ENCODE measurements around the gene KIF21B. TPM values are rescaled to one million over a fixed set of nuclear protein-coding genes. Genes with fewer than 3 reads are reported as not detected.

Gene KIF21B
- total RNA-seq, 2 experiments from 2014 or later, result 102 to 155 TPM

DNA sequence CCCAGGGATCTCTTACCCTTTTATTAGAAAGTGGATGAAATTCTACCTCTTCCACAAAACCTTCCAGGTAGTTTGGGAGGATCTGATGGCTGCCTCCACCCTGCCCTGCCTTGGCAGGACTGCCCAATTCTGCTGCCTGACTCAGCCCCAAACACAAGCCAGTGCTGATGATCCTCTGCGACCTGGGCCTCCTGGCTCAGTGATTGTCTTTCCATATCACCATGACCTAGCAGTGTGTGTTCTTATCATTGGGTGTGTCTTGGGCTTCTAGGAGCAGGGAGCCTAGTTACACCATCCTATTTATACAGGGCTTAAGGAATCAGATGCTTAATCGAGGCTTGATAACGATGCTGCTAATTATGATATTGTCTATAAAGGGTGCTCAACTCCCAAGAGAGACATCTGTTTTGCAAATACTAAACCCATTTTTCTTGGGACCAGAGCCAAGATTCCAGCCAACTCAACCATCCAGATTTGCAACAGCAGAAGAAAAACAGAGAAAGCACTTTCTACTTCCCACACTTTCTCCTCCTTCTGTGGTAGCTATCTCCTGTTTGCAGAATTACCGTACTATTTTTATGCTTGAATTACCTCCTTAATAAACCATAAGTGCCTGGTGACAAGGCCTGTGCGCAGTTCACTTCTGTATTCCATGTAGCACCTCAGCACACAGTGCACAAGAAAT, 36.5 kb upstream of the KIF21B start:
- DNase-seq (no peak), ATAC-seq (no peak)
- H3K27me3 Mint-ChIP-seq, result peaks cover 2% of the 10 kb centered on the region
- H3K9me3 Mint-ChIP-seq (ENCODE audit: low read depth), result no peaks in the 10 kb centered on the region
- H3K36me3 Mint-ChIP-seq, result no peaks in the 10 kb centered on the region
- H3K4me3 Mint-ChIP-seq, result no peak overlapping the region
- peaks cover 21% of the 10 kb centered on the region for H3K4me1 Mint-ChIP-seq
- CTCF ChIA-PET, result interaction anchor here (1.0 to 1.3 kb wide), 2 partner anchors 53 to 81 kb away, joined by 3 read pairs; no protein-coding TSS in a partner anchor
- H3K27ac Mint-ChIP-seq, result no peak overlapping the region

DNA sequence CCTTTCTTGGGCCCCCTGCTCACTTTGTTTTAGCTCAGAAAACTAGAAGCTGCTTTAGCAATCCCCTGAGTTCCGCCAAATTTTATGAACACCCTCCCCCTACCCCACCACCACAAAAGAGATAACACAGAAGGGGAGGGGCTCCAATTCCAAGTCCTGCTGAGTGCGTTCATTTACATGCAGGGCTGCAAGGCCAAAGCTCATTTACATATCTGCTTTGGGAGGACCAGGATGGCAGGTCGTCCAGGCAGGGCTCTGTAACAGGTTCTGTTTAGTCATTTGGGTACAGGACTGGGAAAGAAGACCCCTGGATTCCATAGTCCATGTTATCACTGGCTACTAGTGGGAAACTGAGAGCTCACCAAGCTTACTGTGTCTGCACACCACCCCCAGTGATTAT, 35.9 kb upstream of the KIF21B start:
- CTCF ChIA-PET, result interaction anchor here (1.0 to 2.4 kb wide), 2 partner anchors 54 to 88 kb away, joined by 3 to 8 read pairs; no protein-coding TSS in a partner anchor
- ATAC-seq (no peak), DNase-seq (no peak)
- no peak overlapping the region for H3K4me3 Mint-ChIP-seq
- H3K4me1 Mint-ChIP-seq, result peaks cover 21% of the 10 kb centered on the region
- no peaks in the 10 kb centered on the region for H3K27me3 Mint-ChIP-seq
- H3K27ac Mint-ChIP-seq, result no peak overlapping the region
- H3K9me3 Mint-ChIP-seq (ENCODE audit: low read depth), result no peaks in the 10 kb centered on the region
- H3K36me3 Mint-ChIP-seq, result no peaks in the 10 kb centered on the region

DNA sequence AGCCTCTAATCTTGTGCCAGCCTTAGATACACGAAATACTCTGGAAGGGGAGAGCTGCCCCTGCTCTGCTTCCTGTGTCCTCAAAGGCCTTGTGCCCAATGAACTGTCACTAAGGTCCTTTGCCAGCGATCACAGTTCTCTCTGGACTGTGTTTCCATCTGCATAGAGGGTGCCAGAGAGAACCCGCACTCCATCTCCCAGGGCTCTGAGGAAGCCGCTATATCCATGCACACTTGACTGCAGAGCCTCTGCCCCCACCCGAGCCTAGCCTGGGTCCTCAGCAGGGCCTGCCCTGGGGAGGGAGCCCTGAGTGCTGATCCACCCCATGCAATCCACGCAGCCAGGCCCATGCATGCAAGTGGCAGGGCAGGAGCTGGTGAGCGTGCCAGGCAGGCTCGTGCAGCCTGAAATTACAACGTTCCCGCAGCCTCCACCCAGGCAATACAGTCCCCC, 30.6 kb upstream of the KIF21B start:
- H3K4me3 Mint-ChIP-seq, result no peak overlapping the region
- peaks cover 31% of the 10 kb centered on the region for H3K4me1 Mint-ChIP-seq
- DNase-seq, result no peak
- no peaks in the 10 kb centered on the region for H3K9me3 Mint-ChIP-seq (ENCODE audit: low read depth)
- no peak overlapping the region for H3K27ac Mint-ChIP-seq
- no peak for ATAC-seq
- CTCF ChIA-PET, result interaction anchor here (0.7 to 1.6 kb wide), 2 partner anchors 74 to 83 kb away, joined by 3 to 6 read pairs; no protein-coding TSS in a partner anchor
- H3K36me3 Mint-ChIP-seq, result no peaks in the 10 kb centered on the region
- H3K27me3 Mint-ChIP-seq, result peaks cover 5% of the 10 kb centered on the region

- CTCF ChIA-PET, result interaction anchor here (1.6 kb wide), 1 partner anchor 73 kb away, joined by 6 read pairs; no protein-coding TSS in a partner anchor
- H3K36me3 Mint-ChIP-seq, result no peaks in the 10 kb centered on the region
- peaks cover 12% of the 10 kb centered on the region for H3K27me3 Mint-ChIP-seq
- H3K4me1 Mint-ChIP-seq, result peaks cover 31% of the 10 kb centered on the region
- no peaks in the 10 kb centered on the region for H3K9me3 Mint-ChIP-seq (ENCODE audit: low read depth)
- H3K27ac Mint-ChIP-seq, result no peak overlapping the region
- H3K4me3 Mint-ChIP-seq, result no peak overlapping the region
- DNase-seq (no peak), ATAC-seq (no peak)
These were observed 29.8 kb upstream of the KIF21B start for GRCh38 chr1:201053155-201053860.

GRCh38 chr1:201051399-201051798, 27.9 kb upstream of the KIF21B start:
- DNase-seq, result no peak
- H3K27me3 Mint-ChIP-seq, result peaks cover 20% of the 10 kb centered on the region
- H3K4me3 Mint-ChIP-seq, result no peak overlapping the region
- peak; percentile 27 for ATAC-seq
- CTCF ChIA-PET, result interaction anchor here (1.6 to 1.7 kb wide), 2 partner anchors 72 to 80 kb away, joined by 4 to 5 read pairs; no protein-coding TSS in a partner anchor
- H3K27ac Mint-ChIP-seq, result no peak overlapping the region
- H3K9me3 Mint-ChIP-seq (ENCODE audit: low read depth), result no peaks in the 10 kb centered on the region
- H3K36me3 Mint-ChIP-seq, result no peaks in the 10 kb centered on the region
- H3K4me1 Mint-ChIP-seq, result peaks cover 13% of the 10 kb centered on the region

- Mint-ChIP-seq H3K27ac (no peak overlapping the region), H3K4me1 (peaks cover 10% of the 10 kb centered on the region), H3K4me3 (no peak overlapping the region), H3K27me3 (peaks cover 20% of the 10 kb centered on the region), H3K9me3 (ENCODE audit: low read depth) (no peaks in the 10 kb centered on the region), H3K36me3 (no peaks in the 10 kb centered on the region)
- DNase-seq, result no peak
- CTCF ChIA-PET, result interaction anchor here (1.6 to 1.7 kb wide), 2 partner anchors 71 to 79 kb away, joined by 4 to 5 read pairs; no protein-coding TSS in a partner anchor
- no peak for ATAC-seq
These were observed 27.2 kb upstream of the KIF21B start for GRCh38 chr1:201050515-201051277.

- no peaks in the 10 kb centered on the region for H3K36me3 Mint-ChIP-seq
- H3K4me1 Mint-ChIP-seq, result peaks cover 10% of the 10 kb centered on the region
- ATAC-seq, result no peak
- no peak overlapping the region for H3K4me3 Mint-ChIP-seq
- H3K27me3 Mint-ChIP-seq, result peaks cover 28% of the 10 kb centered on the region
- no peak for DNase-seq
- H3K9me3 Mint-ChIP-seq (ENCODE audit: low read depth), result no peaks in the 10 kb centered on the region
- no peak overlapping the region for H3K27ac Mint-ChIP-seq
- CTCF ChIA-PET, result interaction anchor here (1.9 to 2.7 kb wide), 2 partner anchors 70 to 77 kb away, joined by 8 to 12 read pairs; no protein-coding TSS in a partner anchor
These were observed 25.8 kb upstream of the KIF21B start for GRCh38 chr1:201049248-201049831.

- no peak overlapping the region for H3K4me3 Mint-ChIP-seq
- no peak for ATAC-seq
- no peaks in the 10 kb centered on the region for H3K36me3 Mint-ChIP-seq
- no peak overlapping the region for H3K27ac Mint-ChIP-seq
- no peaks in the 10 kb centered on the region for H3K9me3 Mint-ChIP-seq (ENCODE audit: low read depth)
- CTCF ChIA-PET, result interaction anchor here (1.9 to 2.7 kb wide), 2 partner anchors 69 to 76 kb away, joined by 8 to 12 read pairs; no protein-coding TSS in a partner anchor
- peaks cover 10% of the 10 kb centered on the region for H3K4me1 Mint-ChIP-seq
- no peak for DNase-seq
- peaks cover 28% of the 10 kb centered on the region for H3K27me3 Mint-ChIP-seq
These were observed 25.0 kb upstream of the KIF21B start for GRCh38 chr1:201048521-201048920.

DNA sequence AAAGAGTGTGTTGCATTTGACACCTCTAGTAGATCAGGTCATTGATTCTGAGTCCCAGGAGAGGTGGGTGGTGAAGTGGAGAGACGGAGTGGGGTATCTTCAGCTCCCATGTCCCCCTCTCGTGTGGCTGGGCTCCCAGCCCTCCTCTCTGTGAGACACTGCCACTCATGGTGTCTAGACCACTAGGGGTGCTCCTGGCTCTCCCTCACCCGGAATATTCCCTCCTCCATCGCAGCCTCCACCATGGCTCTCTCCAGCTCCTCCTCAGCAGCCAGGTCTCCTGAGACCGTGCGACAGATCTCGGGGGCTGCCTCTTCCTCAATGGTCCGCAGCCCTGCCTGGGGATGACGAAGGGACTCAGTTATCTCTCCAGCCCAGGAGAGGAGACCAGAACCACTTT, 20.6 kb upstream of the KIF21B start:
- no peaks in the 10 kb centered on the region for H3K36me3 Mint-ChIP-seq

GRCh38 chr1:201042779-201043461, 19.4 kb upstream of the KIF21B start:
- CTCF ChIA-PET, result interaction anchor here (0.7 to 13.1 kb wide), 15 partner anchors 9 to 421 kb away, joined by 3 to 146 read pairs (median 6); partner anchors contain the start of gene KIF21B
- peaks cover 4% of the 10 kb centered on the region for H3K4me1 Mint-ChIP-seq
- peaks cover 12% of the 10 kb centered on the region for H3K27me3 Mint-ChIP-seq
- no peaks in the 10 kb centered on the region for H3K36me3 Mint-ChIP-seq
- no peak overlapping the region for H3K4me3 Mint-ChIP-seq
- no peaks in the 10 kb centered on the region for H3K9me3 Mint-ChIP-seq (ENCODE audit: low read depth)
- DNase-seq (peak; percentile 80), ATAC-seq (peak; percentile 94)
- no peak overlapping the region for H3K27ac Mint-ChIP-seq

More for the DNA sequence above, 20.6 kb upstream of the KIF21B start:
- Mint-ChIP-seq H3K4me1 (peaks cover 4% of the 10 kb centered on the region), H3K9me3 (ENCODE audit: low read depth) (no peaks in the 10 kb centered on the region), H3K27me3 (peaks cover 23% of the 10 kb centered on the region), H3K27ac (no peak overlapping the region), H3K4me3 (no peak overlapping the region)
- CTCF ChIA-PET, result interaction anchor here (1.2 to 13.1 kb wide), 5 partner anchors 13 to 72 kb away, joined by 3 to 146 read pairs (median 65); partner anchors contain the start of gene KIF21B
- ATAC-seq, result no peak
- no peak for DNase-seq

GRCh38 chr1:201041011-201041410, 17.5 kb upstream of the KIF21B start:
- ATAC-seq (no peak), DNase-seq (no peak)
- H3K27me3 Mint-ChIP-seq, result peaks cover 8% of the 10 kb centered on the region
- no peak overlapping the region for H3K27ac Mint-ChIP-seq
- H3K4me3 Mint-ChIP-seq, result no peak overlapping the region
- CTCF ChIA-PET, result interaction anchor here (4.9 to 13.1 kb wide), 3 partner anchors 18 to 69 kb away, joined by 65 to 146 read pairs (median 113); partner anchors contain the start of gene KIF21B
- no peaks in the 10 kb centered on the region for H3K9me3 Mint-ChIP-seq (ENCODE audit: low read depth)
- H3K4me1 Mint-ChIP-seq, result peaks cover 4% of the 10 kb centered on the region
- H3K36me3 Mint-ChIP-seq, result no peaks in the 10 kb centered on the region

DNA sequence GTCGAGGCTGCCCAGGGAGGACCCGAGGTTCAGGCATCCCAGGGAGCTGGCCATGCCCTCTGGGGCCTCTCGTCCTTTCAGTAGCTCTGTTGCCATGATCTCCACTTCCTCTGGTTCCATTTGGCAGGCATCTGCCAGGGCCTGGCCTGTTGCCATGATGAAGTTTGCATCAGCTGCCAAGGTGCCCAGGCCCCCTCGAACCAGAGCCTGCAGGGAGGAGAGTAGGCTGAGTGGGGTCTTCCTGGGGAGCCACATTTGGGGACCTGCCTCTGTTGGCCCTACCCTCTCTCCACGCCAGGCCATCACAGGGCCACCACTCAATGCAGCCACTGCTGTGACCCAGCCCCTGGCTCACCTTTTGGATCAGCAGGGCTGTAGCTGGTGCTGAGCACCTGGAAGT, 16.4 kb upstream of the KIF21B start:
- ATAC-seq (no peak), DNase-seq (no peak)
- CTCF ChIA-PET, result interaction anchor here (0.9 to 13.1 kb wide), 4 partner anchors 16 to 418 kb away, joined by 3 to 146 read pairs (median 69); partner anchors contain the start of gene KIF21B
- no peaks in the 10 kb centered on the region for H3K36me3 Mint-ChIP-seq
- no peak overlapping the region for H3K27ac Mint-ChIP-seq
- H3K4me1 Mint-ChIP-seq, result peaks cover 4% of the 10 kb centered on the region
- H3K27me3 Mint-ChIP-seq, result peaks cover 2% of the 10 kb centered on the region
- H3K9me3 Mint-ChIP-seq (ENCODE audit: low read depth), result no peaks in the 10 kb centered on the region
- H3K4me3 Mint-ChIP-seq, result no peak overlapping the region

All from activated CD8-positive, alpha-beta memory T cell treated with anti-CD3 and anti-CD28 coated beads, Interleukin-2, amount 10 ng/mL, durations not matched to agents 7 days and 5 days (primary cell).